ENCODE measurements around the gene MMP17.
"Not testable (repeated sequence)": the region's sequence is repeated elsewhere in the genome, so short reads cannot be mapped to it uniquely, and the experiment has no call there.

Gene MMP17

GRCh38 chr12:131800594-131801135 is 27.5 kb upstream of the MMP17 start:
- no peak for DNase-seq

GRCh38 chr12:131801254-131801866 is 26.8 kb upstream of the MMP17 start:
- no peak for DNase-seq

- no peak for DNase-seq
Observed at GRCh38 chr12:131803961-131804521, 24.2 kb upstream of the MMP17 start.

DNA sequence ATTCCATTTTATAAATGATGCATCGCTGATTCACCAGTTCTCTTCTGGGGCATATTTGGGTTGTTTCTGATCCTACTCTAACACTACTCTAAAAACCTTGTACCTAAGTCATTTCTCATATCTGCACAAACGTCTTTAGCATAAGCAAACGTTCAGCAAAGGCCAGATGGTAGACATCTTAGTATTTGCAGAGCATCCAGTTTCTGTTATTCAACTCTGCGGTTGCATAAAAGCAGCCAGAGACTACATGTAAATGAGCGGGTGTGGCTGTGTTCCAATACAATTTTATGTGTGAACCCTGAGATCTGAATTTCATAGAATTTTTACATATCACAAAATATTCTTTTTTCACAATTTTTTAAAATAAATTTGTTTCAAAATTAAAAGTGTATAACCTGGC is 22.8 kb upstream of the MMP17 start:
- no peak for DNase-seq

DNA sequence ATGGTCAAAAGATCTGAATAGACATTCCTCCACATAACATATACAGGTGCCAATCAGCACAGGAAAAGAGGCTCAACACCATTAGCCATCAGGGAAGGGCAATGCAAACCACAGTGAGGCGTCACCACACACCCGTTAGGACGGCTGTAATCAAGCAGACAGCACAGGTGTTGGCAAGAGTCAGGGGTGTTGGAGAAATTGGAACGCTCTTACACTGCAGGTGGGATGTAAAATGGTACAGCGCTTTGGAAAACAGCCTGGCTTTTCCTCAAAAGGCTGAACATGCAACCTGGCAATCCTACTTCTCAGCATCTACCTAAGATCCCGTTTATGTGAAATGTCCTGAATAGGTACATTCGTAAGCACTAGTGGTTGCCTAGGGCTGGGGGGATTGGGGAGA is 21.5 kb upstream of the MMP17 start:
- no peak for DNase-seq

DNA sequence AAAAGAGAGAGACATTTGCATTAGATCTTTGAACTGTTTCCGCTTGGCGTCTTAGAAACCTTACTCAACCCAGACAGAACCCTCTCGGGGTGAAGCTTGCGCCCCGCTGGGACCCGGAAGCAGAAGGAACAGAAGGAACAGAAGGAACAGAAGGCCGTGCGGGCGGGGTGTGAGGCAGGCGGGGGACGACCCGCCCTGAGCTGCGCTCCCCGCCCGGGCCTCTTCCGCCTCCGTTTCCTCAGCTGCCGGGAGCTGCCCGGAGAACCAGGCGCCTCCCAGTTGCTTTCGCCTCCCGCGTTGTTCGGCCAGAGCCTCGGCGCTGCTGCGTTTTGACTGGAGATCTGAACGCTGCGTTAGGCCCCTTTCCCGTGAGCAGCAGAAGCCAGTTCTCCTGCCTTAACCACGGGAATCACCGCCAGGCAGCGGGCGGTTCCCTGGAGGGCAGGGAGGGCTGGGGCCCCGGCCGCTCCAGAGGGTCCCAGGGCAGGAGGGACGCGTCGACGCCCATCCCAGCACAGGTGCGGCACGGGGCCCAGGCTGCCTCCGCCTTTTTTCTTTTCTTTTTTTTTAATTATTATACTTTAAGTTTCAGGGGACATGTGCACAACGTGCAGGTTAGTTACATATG is 19.3 kb upstream of the MMP17 start:
- no peak for DNase-seq

DNA sequence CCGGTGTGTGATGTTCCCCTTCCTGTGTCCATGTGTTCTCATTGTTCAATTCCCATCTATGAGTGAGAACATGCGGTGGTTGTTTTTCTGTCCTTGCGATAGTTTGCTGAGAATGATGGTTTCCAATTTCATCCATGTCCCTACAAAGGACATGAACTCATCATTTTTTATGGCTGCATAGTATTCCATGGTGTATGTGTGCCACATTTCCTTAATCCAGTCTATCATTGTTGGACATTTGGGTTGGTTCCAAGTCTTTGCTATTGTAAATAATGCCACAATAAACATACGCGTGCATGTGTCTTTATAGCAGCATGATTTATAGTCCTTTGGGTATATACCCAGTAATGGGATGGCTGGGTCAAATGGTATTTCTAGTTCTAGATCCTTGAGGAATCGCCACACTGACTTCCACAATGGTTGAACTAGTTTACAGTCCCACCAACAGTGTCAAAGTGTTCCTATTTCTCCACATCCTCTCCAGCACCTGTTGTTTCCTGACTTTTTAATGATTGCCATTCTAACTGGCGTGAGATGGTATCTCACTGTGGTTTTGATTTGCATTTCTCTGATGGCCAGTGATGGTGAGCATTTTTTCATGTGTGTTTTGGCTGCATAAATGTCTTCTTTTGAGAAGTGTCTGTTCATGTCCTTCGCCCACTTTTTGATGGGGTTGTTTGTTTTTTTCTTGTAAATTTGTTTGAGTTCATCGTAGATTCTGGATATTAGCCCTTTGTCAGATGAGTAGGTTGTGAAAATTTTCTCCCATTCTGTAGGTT is 18.5 kb upstream of the MMP17 start:
- not testable (repeated sequence) for DNase-seq

DNA sequence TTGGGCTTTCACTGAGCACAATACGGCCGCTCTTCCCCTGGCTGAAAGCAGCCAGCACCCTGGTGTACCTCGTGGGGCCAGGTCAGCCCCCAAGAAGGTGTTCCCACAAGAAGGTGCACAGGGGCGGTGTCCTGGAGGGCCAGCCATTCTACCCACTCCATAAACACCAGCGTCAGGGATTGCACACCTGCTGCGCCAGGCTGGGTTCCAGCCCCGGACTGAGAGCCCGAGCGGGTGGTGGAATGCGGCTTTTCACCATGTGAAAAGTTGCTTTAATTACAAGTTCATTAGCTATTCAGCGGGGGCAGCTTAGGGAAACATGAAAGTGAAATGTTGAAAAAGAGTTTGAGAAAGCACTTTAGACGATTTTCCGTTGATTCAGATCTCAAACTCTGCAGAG is 17.5 kb upstream of the MMP17 start:
- no peak for DNase-seq

DNA sequence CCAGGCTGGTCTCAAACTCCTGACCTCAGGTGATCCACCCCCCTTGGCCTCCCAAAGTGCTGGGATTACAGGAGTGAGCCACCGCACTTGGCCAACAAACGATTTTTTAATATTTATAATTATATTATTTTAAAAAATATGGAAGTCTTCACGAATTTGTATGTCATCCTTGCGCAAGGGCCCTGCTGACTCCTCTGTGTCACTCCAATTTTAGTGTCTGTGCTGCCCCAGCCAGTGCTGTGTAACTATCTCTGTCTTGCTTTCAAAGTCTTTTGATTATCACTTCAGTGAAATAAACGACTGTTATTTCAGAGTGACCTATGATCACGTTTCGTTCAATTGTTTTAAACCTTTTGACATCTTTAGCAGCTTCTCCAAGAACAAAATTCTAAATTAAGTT is 13.1 kb upstream of the MMP17 start:
- no peak for DNase-seq

- no peak for DNase-seq
Observed at GRCh38 chr12:131816495-131816894, 11.7 kb upstream of the MMP17 start.

GRCh38 chr12:131817241-131817640 is 11.0 kb upstream of the MMP17 start:
- DNase-seq = no peak

DNA sequence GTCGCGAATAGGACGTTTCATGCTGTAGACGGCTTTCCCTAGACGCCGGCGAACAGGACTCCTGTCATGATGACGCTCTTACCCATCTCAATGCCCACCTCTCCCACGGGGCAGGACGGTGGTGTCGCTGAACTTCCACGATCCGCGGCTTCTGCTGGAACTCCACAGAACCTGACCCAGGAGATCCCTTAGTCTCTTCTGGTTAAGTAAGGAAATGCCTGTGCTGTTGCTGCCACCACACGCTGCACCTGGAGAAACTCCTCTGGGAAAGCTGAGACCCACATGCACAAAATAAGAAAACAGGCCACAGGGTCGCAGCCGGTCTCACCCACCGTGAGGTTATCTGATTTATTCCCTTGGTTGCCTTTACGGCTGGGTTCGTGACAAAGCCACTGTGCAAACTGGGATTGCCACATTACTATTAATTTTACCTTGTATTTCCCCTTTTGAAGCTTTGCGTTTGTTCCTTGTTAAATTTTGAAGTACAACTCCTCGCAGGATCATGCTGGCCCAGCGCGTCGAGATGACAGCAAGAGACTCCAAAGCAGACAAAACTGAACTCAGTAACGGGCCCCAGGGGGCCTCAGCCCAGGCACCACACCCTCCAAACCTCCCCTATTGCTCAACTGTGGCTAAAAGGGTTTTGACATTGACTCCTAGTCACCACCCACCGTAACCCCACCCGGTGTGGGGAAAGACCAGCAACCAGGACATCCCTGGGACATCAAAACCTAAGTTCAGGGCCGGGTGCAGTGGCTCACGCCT is 9.2 kb upstream of the MMP17 start:
- no peak for DNase-seq

DNA sequence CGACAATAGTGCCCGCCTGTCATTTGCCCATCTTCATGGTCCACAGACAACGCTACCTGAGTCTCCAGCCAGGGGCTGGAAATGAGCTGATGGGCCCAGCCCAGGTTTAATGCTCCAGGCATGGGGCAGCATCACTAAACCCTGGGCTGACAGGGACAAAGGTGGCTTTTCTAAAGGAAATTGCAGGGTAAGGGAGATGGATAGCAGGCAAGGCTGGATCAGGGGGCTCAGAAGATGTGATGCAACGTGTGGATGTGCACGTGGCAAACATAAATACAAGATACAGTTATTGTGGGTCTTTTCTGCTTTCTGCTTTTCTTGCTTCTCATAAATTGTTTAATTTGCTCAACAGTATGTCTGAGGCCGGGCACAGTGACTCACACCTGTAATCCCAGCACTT is 3.7 kb upstream of the MMP17 start:
- DNase-seq = no peak

GRCh38 chr12:131825146-131825892 is 2.9 kb upstream of the MMP17 start:
- DNase-seq = no peak

GRCh38 chr12:131826097-131826928 is 1.9 kb upstream of the MMP17 start:
- no peak for DNase-seq

GRCh38 chr12:131828671-131829355 is 620 bp downstream of the MMP17 start:
- DNase-seq = no peak

DNA sequence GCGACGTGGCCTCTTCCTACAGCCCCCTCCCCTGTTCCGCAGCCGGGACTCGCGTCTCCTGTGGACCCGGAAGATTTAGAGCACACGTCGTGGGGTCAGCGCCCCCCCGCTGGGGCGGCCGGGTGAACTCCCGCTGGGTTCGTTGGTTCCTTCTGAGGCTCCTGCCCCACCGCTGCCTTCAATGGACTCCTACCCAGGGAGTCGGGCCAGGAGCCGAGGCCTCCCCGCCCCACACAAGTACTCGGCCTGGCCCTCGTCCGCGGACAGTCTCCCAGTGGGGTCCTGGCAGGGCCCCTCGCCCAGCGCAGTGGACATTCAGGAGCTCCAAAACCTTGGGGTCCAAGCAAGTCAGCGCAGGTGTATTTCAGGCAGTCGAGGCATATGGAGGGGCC is 1.2 kb downstream of the MMP17 start:
- no peak for DNase-seq

GRCh38 chr12:131829791-131830334 is 1.7 kb downstream of the MMP17 start:
- no peak for DNase-seq

GRCh38 chr12:131830335-131830913 is 2.2 kb downstream of the MMP17 start:
- peak; percentile 54 for DNase-seq

All from GOT3 (cell line).